HepG2 (cell line): ENCODE measurements around the gene OR5K2. TPM values are rescaled to one million over a fixed set of nuclear protein-coding genes. Genes with fewer than 3 reads are reported as not detected.

ENCODE experiments used
- ATAC-seq: fragments of 200-7000 bp; cut with Tn5 transposase; 3 replicates; pipeline ENCODE4 v1.9.1; 2020; ENCODE audit warnings: mild to moderate bottlenecking, moderate library complexity
- BruUV-seq: library from RNA; stranded (reverse); fragments of 400-500 nt; replicated peaks from 2 replicates; lab custom pipeline; 2021; lab: Mats Ljungman, UMichigan
- CTCF ChIA-PET: fragments of 300-600 bp; formaldehyde crosslinking; extraction: SDS; loops from one replicate; lab custom pipeline; 2021; ENCODE audit warnings: low total read pairs, inconsistent platforms, low intra/inter-chr PET ratio; lab: Yijun Ruan, JAX
- POLR2A ChIA-PET: fragments of 350-600 bp; sonication (Branson Sonifier 250); formaldehyde crosslinking; loops from one replicate; lab custom pipeline; 2020; ENCODE audit warnings: antibody characterized with exemption, inconsistent platforms; lab: Yijun Ruan, JAX
- DNase-seq: peaks from one replicate; pipeline ENCODE4 v3.0.0-alpha.2; 2015; ENCODE audit warnings: low spot score
- FAIRE-seq: peaks from 3 replicates; lab custom pipeline; 2011; peaks lifted over from hg19 to GRCh38; lab: Jason Lieb, UNC
- H2AFZ ChIP-seq: one replicate; pipeline ENCODE4 v1.6.1; 2011; ENCODE audit warnings: low read length, inconsistent platforms
- H3K27ac ChIP-seq: fragments of 300-600 bp; 3 replicates; pipeline ENCODE4 v1.8.0; 2011; ENCODE audit warnings: mixed run types, mild to moderate bottlenecking, mixed read lengths, low read length, inconsistent platforms; ENCODE audit not compliant: insufficient read depth; ENCODE audit errors: extremely low read length
- H3K27me3 ChIP-seq, 2 experiments: fragments of 200-600 bp in 1 of 2; 2 replicates in 1 of 2; 3 replicates in 1 of 2; pipeline versions ENCODE4 v1.6.0 to v1.8.0; 2011; ENCODE audit warnings: low read length in 2 of 2, mild to moderate bottlenecking in 2 of 2, moderate library complexity in 2 of 2, inconsistent platforms in 1 of 2; ENCODE audit not compliant: insufficient read depth in 2 of 2, control insufficient read depth in 1 of 2
- H3K36me3 ChIP-seq, 2 experiments: fragments of 200-600 bp in 1 of 2; replicated peaks in 1 of 2; 2 replicates in 1 of 2; 3 replicates in 1 of 2; pipeline versions ENCODE4 v1.5.1 to v1.8.0; 2011; ENCODE audit warnings: low read length in 2 of 2, inconsistent platforms in 1 of 2; ENCODE audit not compliant: insufficient read depth in 2 of 2, control insufficient read depth in 1 of 2
- H3K4me1 ChIP-seq: 2 replicates; pipeline ENCODE4 v1.5.1; 2012; ENCODE audit warnings: low read length, inconsistent platforms; ENCODE audit not compliant: insufficient read depth
- H3K4me2 ChIP-seq: 2 replicates; pipeline ENCODE4 v1.6.0; 2011; ENCODE audit warnings: low read depth, low read length, inconsistent platforms
- H3K4me3 ChIP-seq, 3 experiments: fragments of 200-600 bp in 1 of 3; sonication (generic), shearing (Covaris generic) in 1 of 3; replicated peaks in 1 of 3; 2 replicates each; pipeline ENCODE4 v1.5.1; 2011 to 2016; ENCODE audit warnings: low read length in 3 of 3, inconsistent platforms in 2 of 3, low read depth in 2 of 3, mild to moderate bottlenecking in 2 of 3, control low read depth in 1 of 3, mixed read lengths in 1 of 3; ENCODE audit not compliant: insufficient read depth in 1 of 3
- H3K79me2 ChIP-seq: one replicate; pipeline ENCODE4 v1.6.1; 2011; ENCODE audit warnings: low read length, inconsistent platforms; ENCODE audit not compliant: insufficient read depth
- H3K9ac ChIP-seq: 2 replicates; pipeline ENCODE4 v1.6.0; 2011; ENCODE audit warnings: mild to moderate bottlenecking, low read depth, low read length, inconsistent platforms; ENCODE audit not compliant: insufficient read depth
- H3K9me3 ChIP-seq: 2 replicates; pipeline ENCODE4 v1.5.1; 2012; ENCODE audit warnings: mild to moderate bottlenecking, low read length
- H4K20me1 ChIP-seq: 2 replicates; pipeline ENCODE4 v1.6.0; 2011; ENCODE audit warnings: inconsistent platforms, mild to moderate bottlenecking, low read length, moderate library complexity; ENCODE audit not compliant: insufficient read depth
- ARNT2 ChIP-seq: sonication (generic); formaldehyde crosslinking; IDR thresholded peaks from 2 replicates; pipeline ENCODE4 v1.8.0; 2022; ENCODE audit warnings: mild to moderate bottlenecking, low read depth, missing genetic modification reagents, moderate library complexity
- ERF ChIP-seq: IDR thresholded peaks from 2 replicates; pipeline ENCODE4 v1.6.1; 2018; ENCODE audit warnings: missing biosample characterization, missing genetic modification reagents
- HOMEZ ChIP-seq: IDR thresholded peaks from 2 replicates; pipeline ENCODE4 v1.6.1; 2016; ENCODE audit warnings: low read depth
- IKZF5 ChIP-seq: IDR thresholded peaks from 2 replicates; pipeline ENCODE4 v1.6.1; 2018; ENCODE audit warnings: missing genetic modification reagents, mild to moderate bottlenecking, missing compliant biosample characterization
- MXD1 ChIP-seq: sonication (generic); formaldehyde crosslinking; IDR thresholded peaks from 2 replicates; pipeline ENCODE4 v1.4.0; 2020; ENCODE audit warnings: mild to moderate bottlenecking, missing genetic modification reagents
- MYPOP ChIP-seq: sonication (generic); formaldehyde crosslinking; IDR thresholded peaks from 2 replicates; pipeline ENCODE4 v1.8.1; 2023; ENCODE audit warnings: mild to moderate bottlenecking, moderate library complexity, missing genetic modification reagents
- NFIC ChIP-seq: IDR thresholded peaks from 2 replicates; pipeline ENCODE4 v1.6.1; 2012; ENCODE audit warnings: mild to moderate bottlenecking, low read length, inconsistent platforms
- NR2F2 ChIP-seq: IDR thresholded peaks from 2 replicates; pipeline ENCODE4 v1.6.1; 2012; ENCODE audit warnings: low read depth, inconsistent platforms, borderline replicate concordance
- RBM22 ChIP-seq: fragments of 200-400 bp; formaldehyde crosslinking; optimal IDR thresholded peaks from 2 replicates; pipeline ENCODE3; 2017; ENCODE audit warnings: mild to moderate bottlenecking, low read length, moderate library complexity
- TRIM22 ChIP-seq: fragments of 450-650 bp; IDR thresholded peaks from 2 replicates; pipeline ENCODE4 v1.6.1; 2017
- U2AF1 ChIP-seq: fragments of 200-400 bp; formaldehyde crosslinking; optimal IDR thresholded peaks from 2 replicates; pipeline ENCODE3; 2017; ENCODE audit warnings: mild to moderate bottlenecking, low read depth, low read length
- ZNF451 ChIP-seq: sonication (generic); formaldehyde crosslinking; IDR thresholded peaks from 2 replicates; pipeline ENCODE4 v1.5.0; 2020; ENCODE audit warnings: mild to moderate bottlenecking, missing genetic modification reagents
- ZNF607 ChIP-seq: sonication (generic); formaldehyde crosslinking; IDR thresholded peaks from 2 replicates; pipeline ENCODE4 v1.5.1; 2020; ENCODE audit warnings: missing genetic modification reagents, mild to moderate bottlenecking, borderline replicate concordance
- ZNF749 ChIP-seq: sonication (generic); formaldehyde crosslinking; IDR thresholded peaks from 2 replicates; pipeline ENCODE4 v1.8.0; 2022; ENCODE audit warnings: mild to moderate bottlenecking, missing genetic modification reagents, moderate library complexity, borderline replicate concordance
- WGBS: methylation state at CpG from one replicate; pipeline ENCODE4 v1.1.6; 2017; ENCODE audit warnings: low lambda C conversion rate; 5-methylcytosine and 5-hydroxymethylcytosine counted together
- in situ Hi-C: cut with HindIII; loops from 2 replicates; pipeline ENCODE4 v1.10.0; 2017; ENCODE audit warnings: low pct_unique_long_range_greater_than_20kb; ENCODE audit not compliant: extremely low pct_ligation_motif_present
- intact Hi-C: fragments of 100-400 bp; cut with micrococcal nuclease; formaldehyde crosslinking; loops from one replicate; pipeline ENCODE4 v1.10.0; 2022; ENCODE audit not compliant: unreplicated experiment
- polyA plus RNA-seq, 8 experiments: library from polyadenylated mRNA; depleted of rRNA in 3 of 8; stranded (reverse) in 7 of 8; unstranded in 1 of 8; fragments of >200 nt; fragmentation: Illumina TruSeq in 4 of 8; extraction: Trizol in 4 of 8; gene quantifications; 2 replicates each; pipeline versions ENCODE4 v1.2.1 to v1.2.3, GENCODE V29; 2011 to 2016; ENCODE audit warnings: low read depth in 4 of 8, missing spikeins in 1 of 8, mixed read lengths in 1 of 8; ENCODE audit not compliant: insufficient read depth in 1 of 8
- total RNA-seq, 5 experiments: library from RNA; depleted of rRNA; stranded (reverse); fragments of >200 nt; fragmentation: Illumina TruSeq; extraction: Trizol; gene quantifications; 2 replicates each; pipeline ENCODE4 v1.2.3, GENCODE V29; 2016; ENCODE audit warnings: low read depth in 1 of 5

The OR5K2 gene
- total and polyA plus RNA-seq, 2 of the 13 experiments (the other 11 are each of a cell fraction or from before 2014, with no cell fraction given), result not detected

- TF ChIP-seq TRIM22 (no peak), NFIC (no peak), ZNF451 (CRISPR knock-in tag) (no peak), MYPOP (CRISPR knock-in tag) (no peak), ZNF607 (CRISPR knock-in tag) (no peak), IKZF5 (no peak), RBM22 (no peak), NR2F2 (no peak), ERF (no peak), ZNF749 (no peak), ARNT2 (CRISPR knock-in tag) (no peak), U2AF1 (no peak)
These were observed 13.9 kb upstream of the OR5K2 start (continued) for GRCh38 chr3:98483626-98484025.

- Histone ChIP-seq H3K9me3 (no peaks in the 10 kb centered on the region), H2AFZ (no peak overlapping the region), H3K79me2 (no peaks in the 10 kb centered on the region), H3K4me3 (no peak overlapping the region), H3K4me1 (no peaks in the 10 kb centered on the region), H3K36me3 (no peaks in the 10 kb centered on the region), H3K27ac (no peak overlapping the region), H3K4me2 (no peak overlapping the region), H4K20me1 (no peaks in the 10 kb centered on the region), H3K9ac (no peak overlapping the region), H3K27me3 (no peaks in the 10 kb centered on the region)
- no peak for DNase-seq
- in situ Hi-C loops, result no loop called here
- intact Hi-C loops, result no loop called here
- FAIRE-seq, result no peak
- ChIA-PET POLR2A (no interaction called here), CTCF (no interaction called here)
- WGBS, result 15% methylated on average over 4 of the region's 4 CpGs
- BruUV-seq, result no TSS peak
- no peak for ATAC-seq
- TF ChIP-seq MXD1, result no peak
- TF ChIP-seq HOMEZ (CRISPR knock-in tag), result no peak
These were observed 2.5 kb downstream of the OR5K2 start for GRCh38 chr3:98500019-98500418.
